ENCODE data around the gene RAB35.
A peak's percentile ranks its signal among the peaks of the same experiment; 100 is the strongest.

Gene RAB35

GRCh38 chr12:120119271-120119973 is 2.9 kb upstream of the RAB35 start:
- H3K4me3 ChIP-seq (ENCODE audit: low read length in 2 of 2) = no peak overlapping the region
- H3K9ac ChIP-seq (ENCODE audit: low read length in 2 of 2) = no peak overlapping the region
- peaks cover 32% of the 10 kb centered on the region for H3K4me1 ChIP-seq (ENCODE audit: control insufficient read depth, insufficient read depth, low read length)
- no peaks in the 10 kb centered on the region for H3K27me3 ChIP-seq (ENCODE audit: control insufficient read depth in 1 of 2, insufficient read depth in 2 of 2, low read length in 2 of 2)
- peaks cover 0 to 2% of the 10 kb centered on the region in 2 donors for H3K36me3 ChIP-seq (ENCODE audit: control insufficient read depth in 2 of 2, insufficient read depth in 2 of 2, low read length in 2 of 2)
- H3K9me3 ChIP-seq (ENCODE audit: control insufficient read depth in 2 of 2, low read length in 2 of 2) = no peaks in the 10 kb centered on the region
- H3K27ac ChIP-seq (ENCODE audit: low read length) = no peak overlapping the region

GRCh38 chr12:120118321-120119061 is 1.9 kb upstream of the RAB35 start:
- Histone ChIP-seq H3K9ac (ENCODE audit: low read length in 2 of 2) (peak overlapping the region in 1 of 2 donors; percentile 80), H3K4me1 (ENCODE audit: control insufficient read depth, insufficient read depth, low read length) (peaks cover 37% of the 10 kb centered on the region), H3K9me3 (ENCODE audit: control insufficient read depth in 2 of 2, low read length in 2 of 2) (no peaks in the 10 kb centered on the region), H3K27me3 (ENCODE audit: control insufficient read depth in 1 of 2, insufficient read depth in 2 of 2, low read length in 2 of 2) (no peaks in the 10 kb centered on the region), H3K4me3 (ENCODE audit: low read length in 2 of 2) (peak overlapping the region; percentile 86 to 98), H3K27ac (ENCODE audit: low read length) (no peak overlapping the region), H3K36me3 (ENCODE audit: control insufficient read depth in 2 of 2, insufficient read depth in 2 of 2, low read length in 2 of 2) (peaks cover 4 to 5% of the 10 kb centered on the region in 2 donors)

GRCh38 chr12:120117961-120118320 is 1.4 kb upstream of the RAB35 start:
- Histone ChIP-seq H3K9ac (ENCODE audit: low read length in 2 of 2) (peak overlapping the region; percentile 21 to 80), H3K27ac (ENCODE audit: low read length) (no peak overlapping the region), H3K36me3 (ENCODE audit: control insufficient read depth in 2 of 2, insufficient read depth in 2 of 2, low read length in 2 of 2) (peaks cover 4 to 5% of the 10 kb centered on the region in 2 donors), H3K4me3 (ENCODE audit: low read length in 2 of 2) (peak overlapping the region; percentile 86 to 98), H3K27me3 (ENCODE audit: control insufficient read depth in 1 of 2, insufficient read depth in 2 of 2, low read length in 2 of 2) (no peaks in the 10 kb centered on the region), H3K9me3 (ENCODE audit: control insufficient read depth in 2 of 2, low read length in 2 of 2) (no peaks in the 10 kb centered on the region), H3K4me1 (ENCODE audit: control insufficient read depth, insufficient read depth, low read length) (peaks cover 37% of the 10 kb centered on the region)

GRCh38 chr12:120116792-120117651 is 469 bp upstream of the RAB35 start:
- H3K9me3 ChIP-seq (ENCODE audit: control insufficient read depth in 2 of 2, low read length in 2 of 2) = no peaks in the 10 kb centered on the region
- peaks cover 5 to 6% of the 10 kb centered on the region in 2 donors for H3K36me3 ChIP-seq (ENCODE audit: control insufficient read depth in 2 of 2, insufficient read depth in 2 of 2, low read length in 2 of 2)
- peak overlapping the region; percentile 80 to 83 for H3K9ac ChIP-seq (ENCODE audit: low read length in 2 of 2)
- H3K27me3 ChIP-seq (ENCODE audit: control insufficient read depth in 1 of 2, insufficient read depth in 2 of 2, low read length in 2 of 2) = no peaks in the 10 kb centered on the region
- H3K4me3 ChIP-seq (ENCODE audit: low read length in 2 of 2) = peak overlapping the region; percentile 86 to 98
- H3K4me1 ChIP-seq (ENCODE audit: control insufficient read depth, insufficient read depth, low read length) = peaks cover 37% of the 10 kb centered on the region
- peak overlapping the region; percentile 80 for H3K27ac ChIP-seq (ENCODE audit: low read length)

- Histone ChIP-seq H3K4me1 (ENCODE audit: control insufficient read depth, insufficient read depth, low read length) (peaks cover 41% of the 10 kb centered on the region), H3K27me3 (ENCODE audit: control insufficient read depth in 1 of 2, insufficient read depth in 2 of 2, low read length in 2 of 2) (no peaks in the 10 kb centered on the region), H3K9me3 (ENCODE audit: control insufficient read depth in 2 of 2, low read length in 2 of 2) (no peaks in the 10 kb centered on the region), H3K27ac (ENCODE audit: low read length) (peak overlapping the region; percentile 53), H3K36me3 (ENCODE audit: control insufficient read depth in 2 of 2, insufficient read depth in 2 of 2, low read length in 2 of 2) (peaks cover 5 to 6% of the 10 kb centered on the region in 2 donors), H3K9ac (ENCODE audit: low read length in 2 of 2) (peak overlapping the region; percentile 75 to 91), H3K4me3 (ENCODE audit: low read length in 2 of 2) (peak overlapping the region; percentile 90 to 98)
Measured at GRCh38 chr12:120115692-120116440, 687 bp downstream of the RAB35 start.

GRCh38 chr12:120115066-120115465 is 1.5 kb downstream of the RAB35 start:
- Histone ChIP-seq H3K9me3 (ENCODE audit: control insufficient read depth in 2 of 2, low read length in 2 of 2) (no peaks in the 10 kb centered on the region), H3K27me3 (ENCODE audit: control insufficient read depth in 1 of 2, insufficient read depth in 2 of 2, low read length in 2 of 2) (no peaks in the 10 kb centered on the region), H3K27ac (ENCODE audit: low read length) (no peak overlapping the region), H3K36me3 (ENCODE audit: control insufficient read depth in 2 of 2, insufficient read depth in 2 of 2, low read length in 2 of 2) (peaks cover 5 to 6% of the 10 kb centered on the region in 2 donors), H3K4me3 (ENCODE audit: low read length in 2 of 2) (peak overlapping the region; percentile 90 to 98), H3K9ac (ENCODE audit: low read length in 2 of 2) (peak overlapping the region; percentile 75 to 91), H3K4me1 (ENCODE audit: control insufficient read depth, insufficient read depth, low read length) (peaks cover 44% of the 10 kb centered on the region)

GRCh38 chr12:120110550-120111501 is 5.7 kb downstream of the RAB35 start:
- Histone ChIP-seq H3K4me3 (ENCODE audit: low read length in 2 of 2) (no peak overlapping the region), H3K27ac (ENCODE audit: low read length) (no peak overlapping the region), H3K27me3 (ENCODE audit: control insufficient read depth in 1 of 2, insufficient read depth in 2 of 2, low read length in 2 of 2) (no peaks in the 10 kb centered on the region), H3K36me3 (ENCODE audit: control insufficient read depth in 2 of 2, insufficient read depth in 2 of 2, low read length in 2 of 2) (peaks cover 5 to 11% of the 10 kb centered on the region in 2 donors), H3K9ac (ENCODE audit: low read length in 2 of 2) (no peak overlapping the region), H3K9me3 (ENCODE audit: control insufficient read depth in 2 of 2, low read length in 2 of 2) (no peaks in the 10 kb centered on the region), H3K4me1 (ENCODE audit: control insufficient read depth, insufficient read depth, low read length) (peaks cover 27% of the 10 kb centered on the region)

- Histone ChIP-seq H3K9ac (ENCODE audit: low read length in 2 of 2) (no peak overlapping the region), H3K4me1 (ENCODE audit: control insufficient read depth, insufficient read depth, low read length) (peaks cover 16% of the 10 kb centered on the region), H3K27ac (ENCODE audit: low read length) (no peak overlapping the region), H3K27me3 (ENCODE audit: control insufficient read depth in 1 of 2, insufficient read depth in 2 of 2, low read length in 2 of 2) (no peaks in the 10 kb centered on the region), H3K36me3 (ENCODE audit: control insufficient read depth in 2 of 2, insufficient read depth in 2 of 2, low read length in 2 of 2) (peaks cover 5 to 15% of the 10 kb centered on the region in 2 donors), H3K9me3 (ENCODE audit: control insufficient read depth in 2 of 2, low read length in 2 of 2) (no peaks in the 10 kb centered on the region), H3K4me3 (ENCODE audit: low read length in 2 of 2) (no peak overlapping the region)
Measured at GRCh38 chr12:120109570-120110267, 6.8 kb downstream of the RAB35 start.

- Histone ChIP-seq H3K9ac (ENCODE audit: low read length in 2 of 2) (no peak overlapping the region), H3K27ac (ENCODE audit: low read length) (no peak overlapping the region), H3K9me3 (ENCODE audit: control insufficient read depth in 2 of 2, low read length in 2 of 2) (no peaks in the 10 kb centered on the region), H3K4me3 (ENCODE audit: low read length in 2 of 2) (no peak overlapping the region), H3K36me3 (ENCODE audit: control insufficient read depth in 2 of 2, insufficient read depth in 2 of 2, low read length in 2 of 2) (peaks cover 9 to 20% of the 10 kb centered on the region in 2 donors), H3K4me1 (ENCODE audit: control insufficient read depth, insufficient read depth, low read length) (peaks cover 16% of the 10 kb centered on the region), H3K27me3 (ENCODE audit: control insufficient read depth in 1 of 2, insufficient read depth in 2 of 2, low read length in 2 of 2) (no peaks in the 10 kb centered on the region)
Measured at GRCh38 chr12:120106151-120106550, 10.4 kb downstream of the RAB35 start.
